Gastroesophageal sphincter (tissue), 3 donors: ENCODE measurements around the gene TMTC3.

Experiments used
- POLR2AphosphoS5 ChIP-seq: sonication (generic); formaldehyde crosslinking; IDR thresholded peaks from one replicate; pipeline ENCODE4 v1.6.1; 2017; ENCODE audit warnings: antibody characterized with exemption
- TF ChIP-seq, protein P1 (sequence below), 4 experiments: fragments of 200-600 bp in 2 of 4; fragments of 450-650 bp in 2 of 4; sonication (generic) in 1 of 4; IDR thresholded peaks; one replicate each; pipeline ENCODE4 v1.5.1; 2017 to 2019; ENCODE audit warnings: antibody characterized with exemption in 4 of 4, mild to moderate bottlenecking in 2 of 4, moderate library complexity in 2 of 4

DNA sequence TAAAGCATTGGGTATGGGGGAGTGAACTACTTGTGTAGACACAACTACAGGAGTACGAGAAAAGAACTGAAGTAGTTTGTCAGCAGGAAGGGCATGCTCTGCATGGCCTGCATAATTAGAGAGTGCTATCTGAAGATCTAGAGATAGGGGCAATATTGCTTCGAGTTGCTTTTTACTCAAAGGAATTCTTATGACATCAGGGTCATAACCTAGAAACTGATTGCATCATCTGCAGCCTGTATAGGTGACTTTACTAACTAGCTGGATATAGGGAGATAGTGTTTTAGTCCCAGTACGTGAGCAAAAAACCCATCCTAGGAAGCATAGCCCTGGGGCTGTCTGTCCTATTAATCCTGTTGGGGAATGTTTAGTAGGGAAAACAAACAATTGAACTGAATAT is 39.8 kb downstream of the TMTC3 start:
- no peak for TF ChIP-seq POLR2AphosphoS5
- TF ChIP-seq, protein P1, sequence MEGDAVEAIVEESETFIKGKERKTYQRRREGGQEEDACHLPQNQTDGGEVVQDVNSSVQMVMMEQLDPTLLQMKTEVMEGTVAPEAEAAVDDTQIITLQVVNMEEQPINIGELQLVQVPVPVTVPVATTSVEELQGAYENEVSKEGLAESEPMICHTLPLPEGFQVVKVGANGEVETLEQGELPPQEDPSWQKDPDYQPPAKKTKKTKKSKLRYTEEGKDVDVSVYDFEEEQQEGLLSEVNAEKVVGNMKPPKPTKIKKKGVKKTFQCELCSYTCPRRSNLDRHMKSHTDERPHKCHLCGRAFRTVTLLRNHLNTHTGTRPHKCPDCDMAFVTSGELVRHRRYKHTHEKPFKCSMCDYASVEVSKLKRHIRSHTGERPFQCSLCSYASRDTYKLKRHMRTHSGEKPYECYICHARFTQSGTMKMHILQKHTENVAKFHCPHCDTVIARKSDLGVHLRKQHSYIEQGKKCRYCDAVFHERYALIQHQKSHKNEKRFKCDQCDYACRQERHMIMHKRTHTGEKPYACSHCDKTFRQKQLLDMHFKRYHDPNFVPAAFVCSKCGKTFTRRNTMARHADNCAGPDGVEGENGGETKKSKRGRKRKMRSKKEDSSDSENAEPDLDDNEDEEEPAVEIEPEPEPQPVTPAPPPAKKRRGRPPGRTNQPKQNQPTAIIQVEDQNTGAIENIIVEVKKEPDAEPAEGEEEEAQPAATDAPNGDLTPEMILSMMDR (IDR thresholded peaks at IDR 0.05) = no peak
